Measurements from ENCODE around the gene KLHL6. TPM values are rescaled to one million over a fixed set of nuclear protein-coding genes. Genes with fewer than 3 reads are reported as not detected.

The KLHL6 gene
- total RNA-seq, 1 experiment from 2014 or later = 0.03 TPM

DNA sequence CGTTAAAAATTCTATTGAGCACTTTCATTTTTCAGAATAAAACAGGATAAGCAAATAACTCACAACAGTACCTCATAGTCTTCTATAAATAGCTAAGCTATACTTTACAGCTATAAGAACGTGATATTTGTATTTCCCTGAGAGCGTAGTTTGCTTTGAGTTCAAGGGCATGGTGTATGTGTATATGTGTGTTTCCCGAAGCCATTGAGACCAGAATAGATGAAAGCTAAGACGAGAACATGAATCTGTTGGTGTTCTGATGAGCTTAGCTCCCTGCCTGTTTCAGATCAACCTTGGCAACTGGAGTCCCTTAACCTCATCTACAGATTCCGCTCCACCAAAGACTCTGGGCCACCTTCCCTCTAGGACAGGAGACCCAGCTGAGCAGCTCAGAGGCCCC lies 67.6 kb downstream of the KLHL6 start:
- H3K4me3 ChIP-seq (ENCODE audit: low read depth in 2 of 2, low read length in 2 of 2) = no peak overlapping the region
- DNase-seq (ENCODE audit: low read depth, low spot score) (no peak), ATAC-seq (no peak)
- H3K27me3 ChIP-seq (ENCODE audit: control insufficient read depth, insufficient read depth, low read length) = no peaks in the 10 kb centered on the region
- in situ Hi-C loops (cut with HindIII; ENCODE audit: low pct_unique_long_range_greater_than_20kb, low sequenced_read_pairs) (no loop called here), intact Hi-C loops (cut with micrococcal nuclease; ENCODE audit: unreplicated experiment) (no loop called here)
- no peaks in the 10 kb centered on the region for H3K9me3 ChIP-seq (ENCODE audit: control insufficient read depth, insufficient read depth, low read depth, low read length)
- ChIA-PET CTCF (no interaction called here), POLR2A (no interaction called here)
- no peaks in the 10 kb centered on the region for H3K36me3 ChIP-seq (ENCODE audit: control insufficient read depth, insufficient read depth, low read length)
- H3K27ac ChIP-seq (ENCODE audit: low read length) = no peak overlapping the region
- no TSS peak for BruUV-seq (replicated peaks)
- TF ChIP-seq, protein P1, sequence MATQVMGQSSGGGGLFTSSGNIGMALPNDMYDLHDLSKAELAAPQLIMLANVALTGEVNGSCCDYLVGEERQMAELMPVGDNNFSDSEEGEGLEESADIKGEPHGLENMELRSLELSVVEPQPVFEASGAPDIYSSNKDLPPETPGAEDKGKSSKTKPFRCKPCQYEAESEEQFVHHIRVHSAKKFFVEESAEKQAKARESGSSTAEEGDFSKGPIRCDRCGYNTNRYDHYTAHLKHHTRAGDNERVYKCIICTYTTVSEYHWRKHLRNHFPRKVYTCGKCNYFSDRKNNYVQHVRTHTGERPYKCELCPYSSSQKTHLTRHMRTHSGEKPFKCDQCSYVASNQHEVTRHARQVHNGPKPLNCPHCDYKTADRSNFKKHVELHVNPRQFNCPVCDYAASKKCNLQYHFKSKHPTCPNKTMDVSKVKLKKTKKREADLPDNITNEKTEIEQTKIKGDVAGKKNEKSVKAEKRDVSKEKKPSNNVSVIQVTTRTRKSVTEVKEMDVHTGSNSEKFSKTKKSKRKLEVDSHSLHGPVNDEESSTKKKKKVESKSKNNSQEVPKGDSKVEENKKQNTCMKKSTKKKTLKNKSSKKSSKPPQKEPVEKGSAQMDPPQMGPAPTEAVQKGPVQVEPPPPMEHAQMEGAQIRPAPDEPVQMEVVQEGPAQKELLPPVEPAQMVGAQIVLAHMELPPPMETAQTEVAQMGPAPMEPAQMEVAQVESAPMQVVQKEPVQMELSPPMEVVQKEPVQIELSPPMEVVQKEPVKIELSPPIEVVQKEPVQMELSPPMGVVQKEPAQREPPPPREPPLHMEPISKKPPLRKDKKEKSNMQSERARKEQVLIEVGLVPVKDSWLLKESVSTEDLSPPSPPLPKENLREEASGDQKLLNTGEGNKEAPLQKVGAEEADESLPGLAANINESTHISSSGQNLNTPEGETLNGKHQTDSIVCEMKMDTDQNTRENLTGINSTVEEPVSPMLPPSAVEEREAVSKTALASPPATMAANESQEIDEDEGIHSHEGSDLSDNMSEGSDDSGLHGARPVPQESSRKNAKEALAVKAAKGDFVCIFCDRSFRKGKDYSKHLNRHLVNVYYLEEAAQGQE (IDR thresholded peaks at IDR 0.05; ENCODE audit: insufficient read depth in 1 of 2, low read depth in 2 of 2, low read length in 1 of 2) = no peak
- TF ChIP-seq POLR2AphosphoS5 (IDR thresholded peaks at IDR 0.05; ENCODE audit: low read depth, low read length) (no peak), CTCF (IDR thresholded peaks at IDR 0.05) (no peak), TCF7L2 (IDR thresholded peaks at IDR 0.05; ENCODE audit: low read depth, low read length) (no peak), SIN3A (IDR thresholded peaks at IDR 0.05; ENCODE audit: borderline replicate concordance, insufficient read depth, low read depth, low read length) (no peak)
- H3K4me1 ChIP-seq (ENCODE audit: control insufficient read depth, insufficient read depth, low read length) = no peaks in the 10 kb centered on the region

- POLR2A ChIA-PET = no interaction called here
- in situ Hi-C loops (cut with HindIII; ENCODE audit: low pct_unique_long_range_greater_than_20kb, low sequenced_read_pairs) (no loop called here), intact Hi-C loops (cut with micrococcal nuclease; ENCODE audit: unreplicated experiment) (no loop called here)
- Histone ChIP-seq H3K27me3 (ENCODE audit: control insufficient read depth, insufficient read depth, low read length) (no peaks in the 10 kb centered on the region), H3K9me3 (ENCODE audit: control insufficient read depth, insufficient read depth, low read depth, low read length) (no peaks in the 10 kb centered on the region), H3K4me3 (ENCODE audit: low read depth in 2 of 2, low read length in 2 of 2) (no peak overlapping the region), H3K36me3 (ENCODE audit: control insufficient read depth, insufficient read depth, low read length) (no peaks in the 10 kb centered on the region), H3K27ac (ENCODE audit: low read length) (no peak overlapping the region), H3K4me1 (ENCODE audit: control insufficient read depth, insufficient read depth, low read length) (no peaks in the 10 kb centered on the region)
- no peak for TF ChIP-seq POLR2AphosphoS5 (IDR thresholded peaks at IDR 0.05; ENCODE audit: low read depth, low read length)
- TF ChIP-seq, protein P1 (IDR thresholded peaks at IDR 0.05; ENCODE audit: insufficient read depth in 1 of 2, low read depth in 2 of 2, low read length in 1 of 2) = no peak
- no peak for TF ChIP-seq TCF7L2 (IDR thresholded peaks at IDR 0.05; ENCODE audit: low read depth, low read length)
- no peak for TF ChIP-seq SIN3A (IDR thresholded peaks at IDR 0.05; ENCODE audit: borderline replicate concordance, insufficient read depth, low read depth, low read length)
- TF ChIP-seq CTCF (IDR thresholded peaks at IDR 0.05) = no peak
- BruUV-seq (replicated peaks) = no TSS peak
- DNase-seq (ENCODE audit: low read depth, low spot score) (no peak), ATAC-seq (no peak)
- CTCF ChIA-PET = no interaction called here
Observed at GRCh38 chr3:183487016-183487415, 68.5 kb downstream of the KLHL6 start.
